ELF-1 (cell line): ENCODE measurements around the gene BBS4.
"Not testable (repeated sequence)": the region's sequence is repeated elsewhere in the genome, so short reads cannot be mapped to it uniquely, and the experiment has no call there.

Experiments used
- DNase-seq: peaks from one replicate; pipeline ENCODE4 v3.0.0-alpha.2; 2016; ENCODE audit warnings: low read depth, low spot score

The BBS4 gene

GRCh38 chr15:72700076-72700475 lies 14.1 kb downstream of the BBS4 start:
- no peak for DNase-seq

DNA sequence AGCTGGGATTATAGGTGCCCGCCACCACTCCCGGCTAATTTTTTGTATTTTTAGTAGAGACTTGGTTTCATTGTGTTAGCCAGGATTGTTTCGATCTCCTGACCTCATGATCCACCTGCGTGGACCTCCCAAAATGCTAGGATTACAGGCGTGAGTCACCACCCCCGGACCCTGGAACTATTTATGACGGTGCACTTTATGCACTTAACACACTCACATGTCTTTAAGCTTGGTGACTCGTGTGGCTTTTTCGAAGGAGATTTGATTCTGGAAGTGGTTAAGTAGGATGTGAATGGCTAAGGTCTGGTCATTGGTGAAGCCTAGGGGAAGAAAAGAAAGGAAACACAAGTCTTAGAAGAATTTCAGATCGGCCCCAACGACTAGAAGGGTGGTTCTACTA lies 20.3 kb downstream of the BBS4 start:
- peak; percentile 7 for DNase-seq

DNA sequence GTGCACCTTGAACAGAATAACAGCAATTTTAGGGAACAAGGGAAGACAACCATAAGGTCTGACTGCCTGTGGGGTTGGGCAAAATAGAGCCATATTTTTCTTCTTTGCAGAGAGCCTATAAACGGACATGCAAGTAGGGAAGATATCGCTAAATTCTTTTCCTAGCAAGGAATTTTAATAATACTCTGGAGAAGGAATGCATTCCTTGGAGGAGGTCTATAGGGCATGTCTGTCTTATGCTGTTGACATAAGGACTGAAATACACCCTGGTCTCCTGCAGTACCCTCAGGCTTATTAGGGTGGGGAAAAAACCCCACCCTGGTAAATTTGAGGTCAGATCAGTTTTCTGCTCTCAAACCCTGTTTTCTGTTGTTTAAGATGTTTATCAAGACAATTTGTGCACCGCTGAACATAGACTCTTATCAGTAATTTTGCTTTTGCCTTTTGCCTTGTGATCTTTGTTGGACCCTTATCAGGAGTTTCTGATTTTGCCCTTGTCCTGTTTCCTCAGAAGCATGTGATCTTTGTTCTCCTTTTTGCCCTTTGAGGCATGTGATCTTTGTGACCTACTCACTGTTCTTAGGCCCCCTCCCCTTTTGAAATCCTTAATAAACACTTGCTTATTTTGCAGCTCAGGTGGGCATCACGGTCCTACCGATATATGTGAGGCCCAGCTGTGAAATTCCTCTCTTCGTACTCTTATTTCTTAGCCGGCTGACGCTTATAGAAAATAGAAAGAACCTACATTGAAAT lies 22.7 kb downstream of the BBS4 start:
- not testable (repeated sequence) for DNase-seq

- DNase-seq, result peak; percentile 70
Observed at GRCh38 chr15:72722071-72722696, 36.2 kb downstream of the BBS4 start.

DNA sequence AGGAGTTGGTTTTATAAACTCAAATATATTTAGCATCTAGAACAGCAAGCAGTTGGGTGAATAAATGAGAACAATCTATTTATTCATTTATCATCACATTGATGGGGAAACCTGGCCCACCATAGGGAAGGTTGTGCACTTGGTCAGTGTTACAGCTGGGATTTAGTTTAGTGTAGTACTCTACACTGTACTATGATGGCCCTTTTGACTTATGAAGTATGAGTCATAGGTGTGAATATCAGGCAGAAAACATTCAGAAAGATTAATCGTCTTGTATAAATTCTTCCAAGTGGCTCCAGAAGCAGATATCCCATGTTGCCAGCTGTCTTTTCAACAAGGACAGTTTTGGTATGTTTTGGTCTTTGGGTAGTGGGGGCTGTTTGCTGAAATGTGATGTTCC lies 38.0 kb downstream of the BBS4 start:
- DNase-seq, result no peak

DNA sequence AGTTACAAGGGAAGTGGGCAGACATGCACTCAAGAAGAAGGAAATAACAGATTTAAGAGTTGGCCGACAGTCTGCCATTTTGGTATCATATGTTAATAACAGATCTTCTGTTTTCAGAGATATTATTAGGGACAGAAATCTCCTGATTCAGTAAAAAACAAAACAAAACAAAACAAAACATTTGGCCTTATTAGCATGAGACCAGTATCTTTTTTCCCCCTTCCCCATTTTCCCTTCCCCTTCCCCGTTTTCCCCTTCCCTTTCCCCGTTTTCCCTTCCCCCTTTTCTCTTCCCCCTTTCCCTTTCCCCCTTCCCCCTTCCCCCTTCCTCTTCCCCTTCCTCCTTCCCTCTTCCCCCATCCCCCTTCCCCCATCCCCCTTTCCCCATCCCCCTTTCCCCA lies 39.4 kb downstream of the BBS4 start:
- DNase-seq, result no peak

- DNase-seq, result not testable (repeated sequence)
Observed at GRCh38 chr15:72725851-72726250, 39.8 kb downstream of the BBS4 start.

- no peak for DNase-seq
Observed at GRCh38 chr15:72727154-72727553, 41.1 kb downstream of the BBS4 start.

DNA sequence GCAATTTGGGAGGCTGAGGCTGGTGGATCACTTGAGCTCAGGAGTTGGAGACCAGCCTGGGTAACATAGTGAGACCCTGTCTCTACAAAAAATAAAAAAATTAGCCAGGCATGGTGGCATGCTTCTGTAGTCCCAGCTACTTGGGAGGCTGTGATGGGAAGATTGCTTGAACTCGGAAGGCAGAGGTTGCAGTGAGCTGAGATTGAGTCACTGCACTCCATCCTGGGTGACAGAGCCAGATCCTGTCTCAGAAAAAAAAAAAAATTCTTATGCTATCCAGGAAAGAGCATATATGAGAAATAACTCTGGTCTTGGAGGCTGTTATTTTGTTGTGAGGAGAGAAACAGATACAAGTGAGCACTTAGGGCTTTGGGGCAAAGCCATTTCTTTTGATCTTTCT lies 42.2 kb downstream of the BBS4 start:
- DNase-seq, result not testable (repeated sequence)

GRCh38 chr15:72728821-72729220 lies 42.8 kb downstream of the BBS4 start:
- DNase-seq, result no peak

DNA sequence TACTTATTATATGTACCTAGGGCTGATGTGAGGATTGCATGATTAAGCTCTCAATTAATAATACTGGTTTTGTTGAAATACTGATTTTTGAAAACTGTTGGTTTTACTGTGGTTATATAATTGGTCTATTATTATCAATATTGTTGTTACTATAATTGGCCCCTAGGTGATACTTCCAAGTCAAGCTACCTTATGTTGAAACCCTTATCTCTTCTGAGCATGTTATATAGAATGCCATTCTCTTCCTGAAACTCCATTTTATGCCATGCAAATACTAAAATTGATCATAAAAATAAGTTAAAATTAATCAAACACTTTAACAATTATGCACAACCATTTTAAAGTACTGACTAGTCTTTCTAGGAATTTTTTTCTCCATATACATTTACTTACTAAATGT lies 46.1 kb downstream of the BBS4 start:
- no peak for DNase-seq

GRCh38 chr15:72732516-72732915 lies 46.5 kb downstream of the BBS4 start:
- no peak for DNase-seq

GRCh38 chr15:72733941-72734738 lies 48.1 kb downstream of the BBS4 start:
- no peak for DNase-seq

DNA sequence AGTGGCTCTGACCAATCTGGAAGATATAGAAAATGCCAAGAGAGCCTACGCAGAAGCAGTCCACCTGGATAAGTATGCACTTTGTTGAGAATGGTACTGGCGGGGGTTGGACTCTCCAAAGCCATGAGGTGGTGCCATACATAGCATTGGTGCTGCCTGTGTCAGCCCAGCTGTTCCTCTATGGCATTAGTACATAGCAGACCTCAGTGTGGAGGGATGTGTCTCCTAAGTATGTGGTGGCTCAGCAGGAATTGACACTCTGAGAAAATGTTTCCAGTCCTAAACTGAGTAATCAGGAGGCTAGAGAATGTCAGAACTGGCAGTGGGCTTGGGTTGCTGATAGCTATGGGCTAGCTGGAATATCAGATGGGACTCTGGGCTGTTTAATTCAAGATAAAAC lies 49.1 kb downstream of the BBS4 start:
- DNase-seq, result no peak

GRCh38 chr15:72737061-72737460 lies 51.1 kb downstream of the BBS4 start:
- DNase-seq, result no peak

GRCh38 chr15:72737723-72738122 lies 51.7 kb downstream of the BBS4 start:
- no peak for DNase-seq

- no peak for DNase-seq
Observed at GRCh38 chr15:72740219-72740618, 54.2 kb downstream of the BBS4 start.

- no peak for DNase-seq
Observed at GRCh38 chr15:72749700-72750099, 63.7 kb downstream of the BBS4 start.

- no peak for DNase-seq
Observed at GRCh38 chr15:72751751-72752455, 65.9 kb downstream of the BBS4 start.

- no peak for DNase-seq
Observed at GRCh38 chr15:72754096-72754495, 68.1 kb downstream of the BBS4 start.

DNA sequence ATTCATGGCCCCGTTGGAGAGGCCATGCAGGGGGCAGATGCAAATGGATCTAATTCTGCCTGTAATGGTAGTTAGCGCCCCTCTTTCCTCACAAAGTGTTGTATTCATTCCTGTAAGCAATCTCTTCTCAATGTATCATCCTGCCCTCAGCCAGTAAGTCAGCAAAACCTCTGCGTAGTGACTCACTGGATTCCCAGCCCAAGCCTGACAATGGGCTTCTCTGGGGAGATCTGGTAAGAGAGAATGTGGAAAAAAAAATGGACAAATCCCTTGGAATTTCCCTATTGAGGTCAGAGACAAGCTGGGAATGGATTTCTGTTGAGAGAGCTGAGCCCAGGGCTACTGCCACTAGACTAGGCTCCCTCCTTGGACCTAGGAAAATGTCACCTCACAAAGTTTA lies 72.2 kb downstream of the BBS4 start:
- peak; percentile 52 for DNase-seq
